ENCODE data around the gene UTP18.
"Not testable (repeated sequence)": the region's sequence is repeated elsewhere in the genome, so short reads cannot be mapped to it uniquely, and the experiment has no call there.

Gene UTP18

DNA sequence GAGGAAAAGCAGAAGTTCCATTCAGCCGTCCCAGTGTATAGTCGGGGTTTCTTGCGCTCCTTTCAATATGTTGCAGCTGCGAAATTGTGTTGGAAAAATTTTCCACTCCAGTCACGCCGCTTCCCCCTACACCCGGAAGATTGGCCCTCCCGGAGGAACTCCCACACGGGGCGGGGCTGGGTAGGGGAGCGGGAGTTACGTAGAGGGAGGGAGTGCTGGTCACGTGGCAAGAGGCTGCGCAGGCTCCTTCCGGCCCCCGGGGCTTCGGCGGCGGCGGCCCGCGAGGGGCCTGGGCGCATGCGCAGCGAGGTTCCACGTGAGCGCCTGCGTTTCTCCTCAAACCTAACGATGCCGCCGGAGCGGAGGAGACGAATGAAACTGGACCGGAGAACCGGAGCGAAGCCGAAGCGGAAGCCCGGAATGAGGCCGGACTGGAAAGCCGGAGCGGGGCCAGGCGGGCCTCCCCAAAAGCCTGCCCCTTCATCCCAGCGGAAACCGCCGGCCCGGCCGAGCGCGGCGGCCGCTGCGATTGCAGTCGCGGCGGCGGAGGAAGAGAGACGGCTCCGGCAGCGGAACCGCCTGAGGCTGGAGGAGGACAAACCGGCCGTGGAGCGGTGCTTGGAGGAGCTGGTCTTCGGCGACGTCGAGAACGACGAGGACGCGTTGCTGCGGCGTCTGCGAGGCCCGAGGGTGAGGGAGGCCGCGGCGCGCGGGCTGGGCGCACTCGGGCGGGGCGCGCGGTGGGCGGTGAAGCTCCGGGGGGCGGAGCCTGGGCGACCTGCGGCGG lies at the start of gene UTP18:
UTP18 (plus strand) TSS at position 310 of the 787 bp plus-strand sequence; CDS start at position 349, 39 bp downstream.
- DNase-seq = peak; percentile 78

DNA sequence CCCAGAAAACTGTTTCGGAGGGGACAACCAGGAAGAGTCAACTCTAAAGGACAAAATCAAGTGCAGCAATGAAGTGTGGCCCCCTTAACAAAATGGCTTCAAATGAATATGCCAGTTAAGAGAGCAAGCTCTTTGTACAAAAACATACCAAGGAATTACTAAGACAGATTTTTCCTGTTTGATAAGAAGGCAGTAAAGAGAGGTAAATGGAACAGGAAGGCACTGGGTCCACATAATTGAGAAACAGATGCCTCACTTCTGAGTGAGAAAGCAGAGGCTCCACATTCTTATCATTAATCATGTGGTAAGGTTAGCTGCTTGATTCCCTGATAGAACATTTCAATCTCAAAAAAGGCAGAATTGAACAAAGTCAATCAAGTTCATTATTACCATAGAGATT lies 45.4 kb upstream of the UTP18 start:
- DNase-seq = no peak

- no peak for DNase-seq
Measured at GRCh38 chr17:51217946-51218345, 42.4 kb upstream of the UTP18 start.

DNA sequence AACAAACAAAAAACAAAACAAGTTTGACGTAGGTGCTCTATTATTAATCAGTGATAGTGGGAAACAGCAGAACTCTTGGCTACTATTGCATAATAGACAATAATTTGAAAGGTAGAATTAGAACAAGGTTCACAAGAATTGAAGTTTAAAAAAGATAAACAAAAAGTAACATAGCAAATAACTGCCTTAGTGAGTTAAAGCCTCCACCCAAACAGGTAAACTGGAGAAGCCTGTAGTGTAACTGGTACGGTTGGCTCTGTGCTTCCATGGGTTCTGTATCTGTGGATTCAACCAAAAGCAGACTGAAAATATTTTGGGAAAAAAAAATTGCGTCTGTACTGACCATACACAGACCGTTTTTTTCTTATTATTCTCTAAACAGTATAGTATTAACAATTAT lies 39.0 kb upstream of the UTP18 start:
- no peak for DNase-seq

DNA sequence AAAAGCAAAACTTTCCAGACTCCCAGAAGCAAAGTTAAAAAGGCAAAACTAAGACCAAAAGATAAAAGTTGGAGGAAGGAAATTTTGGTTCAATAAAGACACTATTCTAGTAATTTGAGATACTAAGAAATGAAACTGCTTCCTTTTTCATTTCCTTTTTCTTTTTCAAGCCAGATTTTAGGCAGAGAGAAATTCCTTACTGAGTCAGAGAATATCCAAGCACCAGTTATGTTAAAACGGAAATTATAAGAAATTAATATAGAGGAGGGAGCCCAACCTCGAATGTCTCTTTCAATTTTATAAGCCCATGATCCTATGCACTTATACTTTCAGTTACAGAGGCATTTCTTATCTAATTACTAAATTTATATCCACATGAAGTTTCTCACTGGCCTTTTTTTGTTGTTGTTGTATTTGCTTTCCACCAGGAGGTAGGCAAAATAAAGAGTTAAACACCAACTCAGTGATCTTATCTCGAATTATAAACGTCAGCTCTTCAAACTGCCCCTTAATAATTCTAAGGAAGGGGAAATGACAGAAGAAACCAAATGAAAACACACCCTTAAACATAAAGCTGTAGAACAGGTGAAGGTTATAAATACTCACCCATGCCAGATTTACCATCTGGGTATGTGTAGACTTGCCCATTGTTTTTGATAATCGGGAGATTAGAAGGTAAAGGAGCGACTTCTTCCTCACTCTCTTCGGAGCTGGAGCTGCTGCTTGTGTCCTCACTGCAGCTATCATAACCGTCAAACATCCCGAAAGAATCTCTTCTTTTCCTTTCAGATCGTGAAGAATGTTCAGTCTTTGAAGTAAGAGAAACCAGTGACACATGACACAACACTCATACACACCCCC lies 35.7 kb upstream of the UTP18 start:
- no peak for DNase-seq

DNA sequence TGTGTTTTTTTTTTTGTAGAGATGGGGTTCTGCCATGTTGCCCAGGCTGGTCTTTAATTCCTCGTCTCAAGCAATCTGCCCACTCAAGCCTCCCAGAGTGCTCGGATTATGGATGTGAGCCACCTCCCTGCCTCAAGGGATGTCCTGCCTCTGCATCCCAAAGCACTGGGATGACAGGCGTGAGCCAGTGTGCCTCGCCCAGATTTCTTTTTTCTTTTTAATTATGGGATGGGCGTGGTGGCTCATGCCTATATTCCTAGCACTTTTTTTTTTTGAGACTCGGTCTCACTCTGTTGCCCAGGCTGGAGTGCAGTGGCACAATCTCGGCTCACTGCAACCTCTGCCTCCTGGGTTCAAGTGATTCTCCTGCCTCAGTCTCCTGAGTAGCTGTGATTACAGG lies 34.8 kb upstream of the UTP18 start:
- not testable (repeated sequence) for DNase-seq

DNA sequence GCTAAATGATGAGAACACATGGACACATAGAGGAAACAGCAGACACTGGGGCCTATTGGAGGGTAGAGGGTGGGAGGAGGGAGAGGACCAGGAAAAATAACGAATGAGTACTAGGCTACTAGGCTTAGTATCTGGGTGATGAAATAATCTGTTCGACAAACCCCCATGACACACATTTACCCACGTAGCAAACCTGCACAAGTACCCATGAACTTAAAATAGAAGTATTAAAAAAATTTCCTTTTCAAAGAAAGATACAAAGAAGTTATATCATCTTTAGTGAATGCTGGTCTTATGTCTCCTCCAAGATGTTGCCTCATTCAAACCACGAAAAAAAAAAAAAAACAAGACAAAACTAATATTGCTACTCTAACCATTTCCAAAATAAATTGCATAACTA lies 32.2 kb upstream of the UTP18 start:
- DNase-seq = no peak

DNA sequence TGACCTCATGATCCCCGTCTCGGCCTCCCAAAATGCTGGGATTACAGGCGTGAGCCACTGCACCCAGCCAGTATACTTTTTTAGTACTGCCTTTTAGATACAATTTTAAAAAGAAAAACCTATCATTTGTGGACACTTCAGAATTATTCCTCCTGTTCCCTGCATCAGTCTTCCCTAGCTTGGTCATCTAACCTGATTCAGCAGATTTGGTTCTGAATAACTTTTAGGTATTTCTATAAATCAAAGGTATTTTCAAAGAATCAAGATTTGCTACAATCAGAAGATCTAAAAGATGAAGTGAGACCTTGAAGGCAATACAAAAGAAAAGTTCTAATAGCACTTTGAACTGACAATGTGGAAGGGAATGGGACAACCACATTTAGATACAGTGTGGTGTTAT lies 30.5 kb upstream of the UTP18 start:
- no peak for DNase-seq

GRCh38 chr17:51230306-51230705 lies 30.0 kb upstream of the UTP18 start:
- DNase-seq = no peak

DNA sequence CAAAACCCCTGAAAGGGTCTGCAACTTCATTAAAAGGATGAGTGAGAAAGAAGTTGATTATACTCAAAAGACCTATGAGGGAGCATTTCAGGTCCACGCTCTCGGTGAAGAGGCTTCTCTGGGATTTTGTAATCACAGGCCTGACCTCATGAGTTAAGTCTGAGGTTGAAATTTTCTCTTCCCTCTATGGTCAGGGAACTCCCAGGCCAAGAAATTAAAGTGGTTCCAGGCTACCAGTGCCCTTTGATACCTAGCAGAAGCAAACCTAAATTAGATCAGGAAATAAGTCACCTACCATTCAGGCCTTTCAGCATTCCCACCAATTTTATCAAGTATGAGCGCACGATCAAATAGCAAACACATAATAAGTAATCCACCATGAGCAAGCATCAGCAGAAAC lies 28.3 kb upstream of the UTP18 start:
- DNase-seq = no peak

DNA sequence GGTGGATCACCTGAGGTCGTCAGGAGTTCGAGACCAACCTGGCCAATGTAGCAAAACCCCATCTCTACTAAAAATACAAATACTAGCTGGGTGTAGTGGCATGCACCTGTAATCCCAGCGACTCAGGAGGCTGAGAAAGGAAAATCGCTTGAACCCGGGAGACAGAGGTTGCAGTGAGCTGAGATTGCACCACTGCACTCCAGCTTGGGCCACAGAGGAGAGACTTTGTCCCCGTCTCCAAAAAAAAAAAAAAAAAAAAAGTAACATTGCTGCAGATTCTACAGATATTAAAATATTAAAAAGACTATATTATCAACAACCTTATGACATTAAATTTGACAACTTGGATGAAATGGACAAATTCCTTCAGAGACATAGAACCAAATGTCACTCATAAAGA lies 26.2 kb upstream of the UTP18 start:
- no peak for DNase-seq

GRCh38 chr17:51238255-51238887 lies 22.0 kb upstream of the UTP18 start:
- DNase-seq = no peak

GRCh38 chr17:51240275-51240674 lies 20.1 kb upstream of the UTP18 start:
- DNase-seq = no peak

DNA sequence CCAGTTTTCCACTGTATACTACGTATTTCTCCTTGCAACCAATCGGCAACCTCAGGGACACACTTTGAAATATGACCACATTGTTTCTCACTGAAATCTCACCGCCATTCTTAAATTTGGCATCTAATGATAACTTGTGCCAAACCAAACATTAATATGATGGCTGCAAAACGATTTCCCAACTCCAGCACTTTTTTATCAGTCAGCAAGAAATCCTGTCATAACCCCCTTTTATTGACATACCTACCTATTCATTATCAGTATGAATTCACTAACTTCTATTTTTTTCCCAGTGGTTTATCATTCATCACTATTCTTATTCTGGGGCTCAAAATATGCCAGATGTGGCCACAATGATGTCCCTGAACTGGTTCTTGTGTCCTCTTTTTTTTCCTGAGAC lies 16.3 kb upstream of the UTP18 start:
- no peak for DNase-seq

DNA sequence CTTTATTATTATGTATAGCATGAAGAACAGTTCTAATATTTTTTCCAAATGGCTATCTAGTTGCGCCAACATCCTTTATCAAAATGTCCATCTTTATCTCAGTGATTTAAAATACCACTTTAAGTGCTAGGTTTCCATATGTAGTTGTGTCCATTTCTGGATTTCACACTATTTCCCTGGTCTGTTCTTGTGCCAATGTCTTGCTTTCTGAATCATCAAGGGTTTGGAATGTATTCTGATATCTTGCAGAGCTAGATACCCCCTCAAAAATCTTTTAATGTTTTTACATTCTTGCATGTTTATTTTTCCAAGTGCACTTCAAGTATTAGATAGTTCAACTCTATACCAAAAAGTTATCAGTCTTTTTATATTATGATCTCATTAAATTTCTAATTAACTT lies 14.8 kb upstream of the UTP18 start:
- DNase-seq = no peak

DNA sequence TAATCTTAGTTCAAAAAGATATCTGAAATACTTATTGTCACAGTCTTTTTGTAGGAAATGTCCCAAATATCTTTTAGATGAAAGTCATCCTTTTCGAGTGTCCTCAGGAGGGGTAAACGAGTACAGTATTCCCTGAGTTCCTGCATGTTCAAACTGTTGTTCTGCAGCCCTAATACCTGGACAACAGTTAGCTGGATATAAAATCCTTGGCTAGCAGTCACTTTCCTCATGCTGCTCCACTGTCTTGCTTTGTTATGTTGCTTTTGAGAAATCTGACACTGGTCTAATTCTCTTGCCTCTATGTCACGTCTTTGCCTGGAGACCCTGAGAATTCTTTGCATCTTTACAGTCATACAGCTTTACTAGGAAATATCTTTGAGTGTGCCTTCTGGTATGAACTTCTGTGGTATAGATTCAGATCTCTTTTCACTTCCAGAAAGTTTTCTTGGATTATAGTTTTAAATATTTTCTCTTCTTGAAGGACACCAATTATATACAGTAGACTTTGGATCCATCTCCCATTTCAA lies 10.0 kb upstream of the UTP18 start:
- DNase-seq = no peak

DNA sequence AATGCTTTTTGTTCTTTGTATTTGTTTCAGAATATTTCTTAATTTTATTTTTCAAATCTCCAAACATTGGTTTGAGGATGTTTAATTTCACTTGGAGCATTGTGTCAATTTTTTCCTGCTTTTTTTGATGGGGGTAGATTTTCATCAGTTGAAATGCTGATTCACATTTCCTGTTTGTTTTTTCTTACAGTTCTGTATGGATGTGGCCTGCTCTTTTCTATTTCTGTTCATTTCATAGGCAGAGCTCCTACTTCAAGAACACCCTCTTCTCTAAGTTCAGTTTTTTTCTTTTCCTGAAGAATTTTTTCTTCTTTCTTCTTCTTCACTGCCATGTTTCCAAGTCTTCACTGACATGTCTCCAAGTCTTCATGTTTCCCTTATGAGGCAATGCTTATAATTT lies 9.3 kb upstream of the UTP18 start:
- no peak for DNase-seq

DNA sequence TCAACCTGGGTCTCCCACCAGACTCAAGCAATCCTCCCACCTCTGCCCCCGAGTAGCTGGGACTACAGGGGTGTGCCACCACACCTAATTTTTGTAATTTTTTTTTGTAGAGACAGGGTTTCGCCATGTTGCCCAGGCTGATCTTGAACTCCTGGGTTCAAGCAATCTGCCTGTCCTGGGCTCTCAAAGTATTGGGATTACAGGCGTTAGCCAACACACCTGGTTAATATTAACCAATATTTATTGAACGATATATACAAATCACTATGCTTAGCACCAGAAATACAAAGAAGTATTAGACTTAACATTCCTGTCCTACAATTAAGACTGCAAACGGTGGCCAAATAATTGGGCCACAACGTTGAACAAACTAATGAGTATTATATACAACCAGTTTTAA lies 4.7 kb upstream of the UTP18 start:
- no peak for DNase-seq

- DNase-seq = no peak
Measured at GRCh38 chr17:51256101-51256500, 4.2 kb upstream of the UTP18 start.

- no peak for DNase-seq
Measured at GRCh38 chr17:51257150-51258081, 2.9 kb upstream of the UTP18 start.

DNA sequence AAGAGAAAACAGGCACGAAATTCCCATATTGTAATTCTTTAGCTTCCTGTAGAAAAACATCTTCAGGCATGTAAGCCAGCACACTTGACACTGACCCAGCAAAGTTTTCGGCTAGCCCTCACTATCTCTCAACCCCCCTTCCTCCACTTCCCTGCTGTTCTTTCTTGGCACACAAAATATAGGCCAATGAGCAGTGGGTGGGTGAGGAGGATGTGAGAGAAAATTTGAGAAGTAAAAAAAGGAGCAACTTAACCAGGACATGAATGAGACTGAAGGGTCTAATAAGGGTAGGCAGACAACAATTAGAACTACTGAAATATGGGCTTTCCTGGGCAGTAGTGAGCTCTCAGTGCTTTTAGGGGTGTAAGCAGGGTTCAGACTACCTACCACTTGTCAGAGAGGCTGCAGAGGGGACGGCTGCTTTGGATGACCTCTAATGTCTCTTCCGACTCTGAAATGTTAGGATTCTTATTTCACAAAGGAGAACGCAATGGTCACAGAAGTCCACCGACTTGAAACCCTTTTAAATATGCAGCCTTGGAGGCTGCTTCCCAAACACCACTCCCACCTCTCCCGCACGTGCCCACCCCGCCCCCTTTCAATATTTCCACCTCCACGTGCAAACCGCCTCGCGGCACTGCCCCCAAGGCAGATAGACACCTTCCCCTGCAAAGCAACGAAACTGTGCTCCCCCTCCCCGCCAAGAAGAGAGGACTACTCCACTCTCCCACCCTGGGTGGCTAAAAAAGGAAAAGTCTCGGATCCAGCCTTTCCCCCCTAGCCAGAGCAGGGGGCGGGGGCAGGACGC lies 1.4 kb upstream of the UTP18 start:
- DNase-seq = no peak
